HG03045 (cell line): ENCODE results near the gene TBATA.

Source experiments
- ATAC-seq: cut with Tn5 transposase; IDR thresholded peaks from one replicate; pipeline ENCODE4 v1.9.1; 2021; ENCODE audit warnings: mild to moderate bottlenecking, moderate library complexity; ENCODE audit not compliant: unreplicated experiment

Gene TBATA

DNA sequence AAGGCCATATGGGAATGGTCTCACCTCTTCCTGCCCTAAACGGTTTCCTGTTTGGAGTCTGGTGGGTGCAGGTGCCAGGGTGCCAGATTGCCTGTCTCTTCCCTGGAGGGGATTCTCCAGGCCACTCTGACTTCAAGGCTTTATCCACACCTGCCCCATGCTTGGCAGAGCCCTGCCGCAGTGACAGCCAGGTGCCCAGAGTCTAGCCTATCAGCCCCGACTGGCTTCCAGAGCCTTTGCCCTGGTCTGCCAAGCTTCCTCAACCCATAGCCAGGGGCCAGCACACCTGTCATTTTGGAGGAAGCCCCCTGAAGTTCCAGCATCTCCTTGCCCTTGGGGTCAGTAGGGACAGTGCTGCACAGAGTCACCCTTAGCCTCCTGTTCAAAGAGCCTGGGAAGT, 21.6 kb downstream of the TBATA start:
- no peak for ATAC-seq

DNA sequence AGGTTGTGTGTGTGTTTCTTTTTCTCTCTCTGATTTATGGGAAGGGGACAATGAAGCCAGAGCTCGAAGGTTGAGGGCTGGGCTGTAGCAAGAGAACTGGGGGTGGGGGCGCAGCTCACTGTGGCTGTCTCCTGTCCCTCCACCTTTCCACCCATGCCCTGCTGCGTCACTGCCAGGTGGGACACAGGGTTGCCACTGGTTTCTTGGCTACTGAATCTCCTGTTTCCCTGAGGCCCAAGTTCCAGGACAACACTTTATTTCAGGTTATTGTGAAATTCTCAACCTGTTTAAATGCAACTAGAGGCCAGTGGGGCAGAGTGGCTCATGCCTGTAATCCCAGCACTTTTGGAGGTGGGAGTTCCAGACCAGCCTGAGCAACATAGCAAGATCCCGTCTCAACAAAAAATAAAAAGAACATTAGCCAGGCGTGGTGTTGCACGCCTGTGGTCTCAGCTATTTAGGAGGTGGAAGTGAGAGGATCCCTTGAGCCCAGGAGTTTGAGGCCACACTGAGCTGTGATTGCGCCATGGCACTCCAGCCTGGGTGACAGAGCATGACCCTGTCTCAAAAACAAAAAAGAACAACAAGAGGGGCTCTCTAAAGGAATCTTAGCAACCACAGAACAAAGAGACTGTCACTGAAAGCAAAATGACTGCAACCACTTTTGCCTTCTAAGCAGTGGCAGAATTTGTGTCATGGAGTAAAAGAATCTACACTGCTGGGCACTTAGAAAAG, 22.6 kb downstream of the TBATA start:
- no peak for ATAC-seq

DNA sequence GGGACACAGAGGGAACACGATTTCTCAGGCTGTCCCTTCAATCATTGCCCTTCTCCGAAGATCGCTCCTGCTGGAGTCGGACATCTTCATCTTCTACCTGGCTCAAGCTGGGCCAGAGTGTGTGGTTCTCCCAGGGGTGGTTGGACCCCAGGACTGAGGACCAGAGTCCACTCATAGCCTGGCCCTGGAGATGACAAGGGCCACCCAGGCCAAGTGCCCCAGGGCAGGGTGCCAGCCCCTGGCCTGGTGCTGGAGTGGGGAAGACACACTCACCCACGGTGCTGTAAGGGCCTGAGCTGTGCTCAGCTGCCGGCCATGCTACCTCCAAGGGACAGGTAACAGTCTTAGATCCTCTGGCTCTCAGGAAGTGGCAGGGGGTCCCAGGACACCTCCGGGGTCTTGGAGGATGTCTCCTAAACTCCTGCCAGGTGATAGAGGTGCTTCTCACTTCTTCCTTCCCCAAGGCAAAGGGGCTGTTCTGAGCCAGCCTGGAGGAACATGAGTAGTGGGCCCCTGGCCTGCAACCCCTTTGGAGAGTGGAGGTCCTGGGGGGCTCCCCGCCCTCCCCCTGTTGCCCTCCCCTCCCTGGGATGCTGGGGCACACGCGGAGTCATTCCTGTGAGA, 23.3 kb downstream of the TBATA start:
- no peak for ATAC-seq

DNA sequence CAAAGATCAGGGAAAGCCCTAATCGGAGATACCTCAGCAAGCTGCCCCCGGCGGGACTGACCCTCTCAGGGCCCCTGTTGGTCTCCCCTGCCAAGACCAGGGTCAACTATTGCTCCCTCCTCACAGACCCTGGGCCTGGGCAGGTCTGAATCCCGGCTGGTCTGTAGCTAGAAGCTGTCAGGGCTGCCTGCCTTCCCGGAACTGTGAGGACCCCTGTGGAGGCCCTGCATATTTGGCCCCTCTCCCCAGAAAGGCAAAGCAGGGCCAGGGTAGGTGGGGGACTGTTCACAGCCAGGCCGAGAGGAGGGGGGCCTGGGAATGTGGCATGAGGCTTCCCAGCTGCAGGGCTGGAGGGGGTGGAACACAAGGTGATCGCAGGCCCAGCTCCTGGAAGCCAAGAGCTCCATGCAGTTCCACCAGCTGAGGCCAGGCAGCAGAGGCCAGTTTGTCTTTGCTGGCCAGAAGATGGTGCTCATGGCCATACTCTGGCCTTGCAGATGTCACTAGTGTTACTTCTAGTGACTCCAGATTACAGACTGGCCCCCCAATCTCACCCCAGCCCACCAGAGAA, 24.1 kb downstream of the TBATA start:
- ATAC-seq = no peak

DNA sequence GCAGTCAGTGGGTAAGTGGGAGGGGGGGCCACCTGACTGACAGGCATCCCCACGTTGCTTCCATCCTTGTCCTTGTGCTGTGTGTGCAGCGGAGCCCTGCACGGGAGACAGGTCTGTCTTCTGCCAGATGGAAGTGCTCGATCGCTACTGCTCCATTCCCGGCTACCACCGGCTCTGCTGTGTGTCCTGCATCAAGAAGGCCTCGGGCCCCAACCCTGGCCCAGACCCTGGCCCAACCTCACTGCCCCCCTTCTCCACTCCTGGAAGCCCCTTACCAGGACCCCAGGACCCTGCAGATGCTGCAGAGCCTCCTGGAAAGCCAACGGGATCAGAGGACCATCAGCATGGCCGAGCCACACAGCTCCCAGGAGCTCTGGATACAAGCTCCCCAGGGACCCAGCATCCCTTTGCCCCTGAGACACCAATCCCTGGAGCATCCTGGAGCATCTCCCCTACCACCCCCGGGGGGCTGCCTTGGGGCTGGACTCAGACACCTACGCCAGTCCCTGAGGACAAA, 24.8 kb downstream of the TBATA start:
- no peak for ATAC-seq

DNA sequence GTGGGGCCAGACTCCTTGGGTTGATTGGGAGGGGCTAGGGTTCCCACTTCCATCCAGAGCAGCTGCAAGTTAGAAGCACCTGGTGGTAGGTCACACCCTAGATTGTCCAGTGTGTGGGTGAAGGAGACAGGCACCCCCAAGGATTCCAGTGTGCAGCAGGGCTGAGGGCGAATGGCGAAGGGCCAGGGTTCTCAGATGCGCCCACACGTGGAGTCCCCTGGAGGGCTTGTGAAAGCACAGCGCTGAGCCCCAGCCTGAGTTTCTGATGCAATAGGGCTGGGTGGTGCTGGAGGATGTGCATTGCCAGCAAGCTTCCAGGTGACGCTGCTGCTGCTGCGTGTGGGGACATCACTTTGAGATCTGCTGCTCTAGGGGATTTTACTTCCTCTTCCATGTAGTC, 25.4 kb downstream of the TBATA start:
- no peak for ATAC-seq

DNA sequence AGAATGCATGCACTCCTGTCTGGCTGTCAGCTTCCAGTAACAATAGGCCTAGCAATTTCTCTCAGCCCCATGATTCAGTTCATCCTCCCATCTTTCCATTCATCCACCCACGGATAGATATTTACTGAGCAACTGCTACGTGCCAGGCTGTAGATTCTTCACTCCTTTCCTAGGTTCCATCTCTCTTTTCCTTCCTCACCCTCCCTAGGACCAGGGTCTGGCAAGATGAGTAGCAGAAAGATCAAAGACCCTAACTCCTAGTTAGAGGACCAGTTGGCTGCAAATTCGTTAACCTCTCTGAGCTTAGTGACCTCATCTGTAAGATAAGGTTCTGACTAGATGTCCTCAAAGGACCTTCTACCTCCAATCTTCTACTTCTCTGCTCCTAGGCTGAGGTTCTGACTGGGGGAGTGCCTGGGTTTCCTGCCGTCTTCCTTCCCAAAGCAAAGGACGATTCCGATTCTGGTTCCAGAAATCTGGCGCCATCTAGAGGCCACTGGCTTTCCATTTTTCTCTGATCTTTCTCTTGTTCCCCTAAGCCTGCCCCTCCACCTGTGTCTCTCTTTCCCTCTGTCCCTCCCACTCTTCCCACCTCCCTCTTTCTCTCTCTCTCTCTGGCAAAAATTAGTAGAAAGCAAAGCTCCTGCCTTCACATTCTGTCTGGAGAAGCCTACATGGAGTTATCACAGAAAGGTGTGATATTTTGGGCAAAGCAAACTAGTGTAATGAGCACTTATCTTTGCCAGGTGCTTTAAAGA, 26.2 kb downstream of the TBATA start:
- no peak for ATAC-seq

DNA sequence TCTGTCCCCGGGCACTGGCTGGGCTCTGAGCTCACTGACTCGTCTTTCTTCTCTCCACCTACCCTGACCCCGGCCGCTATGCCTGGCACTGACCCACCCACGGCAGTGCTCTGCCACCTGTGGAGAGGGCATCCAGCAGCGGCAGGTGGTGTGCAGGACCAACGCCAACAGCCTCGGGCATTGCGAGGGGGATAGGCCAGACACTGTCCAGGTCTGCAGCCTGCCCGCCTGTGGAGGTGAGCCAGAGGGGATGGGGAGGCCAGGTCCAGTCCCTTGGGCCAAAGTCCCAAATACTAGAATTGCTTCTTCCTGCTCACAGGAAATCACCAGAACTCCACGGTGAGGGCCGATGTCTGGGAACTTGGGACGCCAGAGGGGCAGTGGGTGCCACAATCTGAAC, 27.3 kb downstream of the TBATA start:
- no peak for ATAC-seq

DNA sequence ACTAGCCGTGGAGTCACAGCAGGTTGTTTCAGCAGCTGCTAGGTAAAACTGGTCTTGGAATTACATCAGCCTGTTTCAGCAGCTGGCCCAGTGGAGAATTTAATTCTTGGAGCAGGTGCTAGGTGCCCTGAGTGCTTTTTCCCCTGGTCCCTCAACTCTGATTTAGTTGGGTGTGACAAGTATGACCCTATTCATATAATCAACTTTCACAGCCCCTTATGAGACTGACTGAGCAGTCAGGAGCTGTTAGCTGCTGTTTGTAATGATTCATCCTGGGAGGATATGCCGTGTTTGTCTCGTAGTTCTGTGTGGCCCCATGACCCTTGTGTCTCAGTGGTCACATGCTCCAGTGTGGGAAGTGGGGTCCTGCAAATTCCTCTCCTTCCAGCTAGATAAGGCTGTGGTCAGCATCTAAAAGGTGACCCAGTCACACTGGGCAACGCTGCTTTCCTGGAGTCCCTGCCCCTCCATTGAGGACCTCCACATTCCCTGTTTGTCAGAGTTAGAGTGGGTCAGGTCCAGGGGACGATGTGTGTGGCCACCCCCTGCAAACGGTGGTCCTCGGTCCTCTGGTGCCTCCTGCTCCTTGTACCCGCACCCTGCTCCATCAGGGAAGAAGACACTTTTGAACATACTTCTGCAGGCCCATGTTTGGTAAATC, 28.3 kb downstream of the TBATA start:
- no peak for ATAC-seq

DNA sequence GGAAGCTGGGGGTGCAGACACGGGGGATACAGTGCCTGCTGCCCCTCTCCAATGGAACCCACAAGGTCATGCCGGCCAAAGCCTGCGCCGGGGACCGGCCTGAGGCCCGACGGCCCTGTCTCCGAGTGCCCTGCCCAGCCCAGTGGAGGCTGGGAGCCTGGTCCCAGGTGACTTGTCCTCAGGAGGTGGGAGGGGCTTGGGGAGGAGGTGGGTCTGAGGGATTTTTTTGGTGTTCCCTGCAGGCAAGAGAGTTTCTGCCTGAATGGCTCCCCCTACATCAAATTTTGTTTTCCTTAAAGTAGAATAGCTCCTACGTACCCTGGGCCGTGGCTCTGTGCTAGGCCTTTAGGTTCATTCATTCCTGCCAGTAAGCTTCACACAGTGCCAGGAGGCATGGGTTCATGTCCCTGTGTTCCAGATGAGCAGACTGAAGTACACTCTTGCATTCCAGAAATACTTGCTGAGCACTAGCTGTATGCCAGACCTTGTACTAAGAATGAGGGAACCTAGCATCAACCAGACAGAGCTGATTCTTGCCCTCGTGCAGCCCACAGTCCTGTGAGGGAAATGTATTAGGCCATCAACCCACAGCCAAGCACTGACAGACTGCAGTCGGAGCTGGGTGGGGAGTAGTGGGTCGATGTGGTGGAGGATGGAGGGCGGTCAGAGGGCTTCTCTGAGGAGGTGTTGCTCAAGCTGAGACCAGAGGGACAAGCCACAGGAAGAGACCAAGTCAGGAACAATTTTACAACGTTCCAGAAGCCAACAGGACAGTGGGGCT, 31.1 kb downstream of the TBATA start:
- ATAC-seq = no peak

DNA sequence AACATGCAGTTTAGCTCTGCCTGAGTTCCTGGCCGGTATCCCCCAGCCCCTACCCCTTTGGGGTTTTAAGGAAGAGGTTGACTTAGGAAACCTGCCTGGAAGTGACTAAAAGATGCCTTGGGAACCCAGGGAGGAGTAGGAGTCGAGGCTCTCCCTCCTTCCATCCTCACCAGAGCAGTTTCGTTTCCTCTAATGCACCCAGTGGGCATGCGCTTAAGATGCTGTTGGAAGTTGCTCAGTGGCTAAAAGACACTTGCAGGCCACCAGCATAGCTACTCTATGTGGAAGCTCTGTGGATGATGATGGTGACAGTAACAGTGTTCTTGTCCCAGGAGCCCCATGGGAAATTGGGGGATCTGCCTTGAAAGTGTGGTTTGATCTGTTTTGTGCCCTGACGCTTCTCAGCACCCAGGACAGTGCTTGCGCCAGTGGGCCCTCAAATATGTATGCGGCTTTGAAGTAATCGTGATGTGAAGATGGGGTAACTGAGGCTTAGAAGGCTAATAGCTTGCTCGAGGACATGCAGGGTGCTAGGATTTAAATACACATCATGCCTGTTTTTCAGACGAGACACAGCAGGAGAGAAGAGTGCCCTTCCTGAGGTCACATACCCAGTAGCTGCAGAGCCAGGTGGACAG, 32.0 kb downstream of the TBATA start:
- no peak for ATAC-seq

DNA sequence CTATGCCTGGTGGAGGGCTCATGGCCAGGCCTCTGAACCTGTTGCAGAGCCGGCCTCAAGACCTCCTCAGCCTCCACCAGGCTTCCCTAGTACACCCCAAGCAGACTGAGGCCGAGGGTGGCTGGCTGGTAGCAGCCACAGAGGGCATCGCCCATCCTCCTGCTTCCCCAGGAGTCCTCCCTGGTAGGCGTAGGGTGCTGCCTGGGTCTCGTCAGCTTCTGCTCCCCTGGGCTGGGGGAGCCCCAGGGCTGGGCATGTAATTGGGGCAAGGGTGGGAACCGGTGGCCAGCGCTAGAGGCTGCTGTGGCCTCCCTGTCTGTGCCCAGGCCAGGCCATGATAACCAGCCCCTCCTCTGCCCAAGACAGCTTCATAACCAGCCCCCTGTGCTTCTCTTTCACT, 32.6 kb downstream of the TBATA start:
- no peak for ATAC-seq

DNA sequence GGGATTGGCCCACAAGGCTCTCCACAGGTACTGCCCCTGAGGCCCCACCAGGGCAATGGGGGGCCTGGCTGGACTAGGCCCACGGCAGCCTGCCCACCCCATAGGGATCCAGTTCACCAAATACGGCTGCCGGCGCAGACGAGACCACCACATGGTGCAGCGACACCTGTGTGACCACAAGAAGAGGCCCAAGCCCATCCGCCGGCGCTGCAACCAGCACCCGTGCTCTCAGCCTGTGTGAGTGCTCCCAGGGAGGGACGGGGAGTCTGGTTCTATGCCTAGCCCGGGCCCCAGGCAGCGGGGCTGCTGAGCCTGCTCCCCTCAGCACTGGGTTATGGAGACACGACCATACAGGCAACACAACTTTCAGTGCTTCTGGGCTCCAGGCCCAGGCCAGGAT, 33.2 kb downstream of the TBATA start:
- ATAC-seq = no peak

DNA sequence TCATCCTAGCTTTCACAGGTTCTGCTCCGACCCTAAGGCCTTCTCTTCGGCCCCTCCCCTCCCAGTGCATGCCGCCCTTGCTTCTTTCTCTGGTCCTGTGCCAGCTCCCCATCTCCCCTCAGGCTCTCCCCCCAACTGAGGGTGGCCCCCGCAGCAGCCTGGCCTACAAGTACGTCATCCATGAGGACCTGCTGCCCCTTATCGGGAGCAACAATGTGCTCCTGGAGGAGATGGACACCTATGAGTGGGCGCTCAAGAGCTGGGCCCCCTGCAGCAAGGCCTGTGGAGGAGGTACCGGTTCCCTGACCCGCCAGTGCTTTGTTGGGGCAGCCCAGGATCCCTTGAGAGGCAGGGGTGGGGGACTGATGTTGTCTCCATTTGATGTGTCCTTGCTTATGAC, 33.8 kb downstream of the TBATA start:
- ATAC-seq = no peak

DNA sequence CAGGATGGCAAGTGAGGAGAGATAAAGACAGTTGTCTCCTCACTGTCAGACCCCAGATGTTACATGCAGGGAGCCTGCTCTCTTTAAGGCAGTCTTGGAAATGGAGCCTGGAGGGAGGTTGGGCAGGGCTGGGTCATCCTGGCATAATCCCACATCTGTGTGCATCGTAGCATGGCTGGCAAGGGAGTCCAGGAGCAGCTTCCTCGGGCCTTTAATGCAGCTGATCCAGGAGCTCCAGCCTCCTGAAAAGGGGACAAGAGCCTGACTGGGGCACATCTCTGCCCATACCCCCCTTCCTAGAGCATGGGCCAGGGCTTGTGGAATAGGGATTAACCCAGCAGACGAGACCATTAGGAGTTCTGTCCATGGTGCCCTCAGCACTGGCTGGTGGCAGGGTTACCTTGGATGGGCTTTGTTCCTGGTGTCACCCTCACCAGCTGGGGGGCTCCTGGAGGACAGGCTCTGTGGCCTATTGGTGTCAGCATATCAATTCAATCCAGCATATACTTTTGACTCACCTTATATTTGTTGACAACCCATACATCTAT, 34.9 kb downstream of the TBATA start:
- no peak for ATAC-seq

DNA sequence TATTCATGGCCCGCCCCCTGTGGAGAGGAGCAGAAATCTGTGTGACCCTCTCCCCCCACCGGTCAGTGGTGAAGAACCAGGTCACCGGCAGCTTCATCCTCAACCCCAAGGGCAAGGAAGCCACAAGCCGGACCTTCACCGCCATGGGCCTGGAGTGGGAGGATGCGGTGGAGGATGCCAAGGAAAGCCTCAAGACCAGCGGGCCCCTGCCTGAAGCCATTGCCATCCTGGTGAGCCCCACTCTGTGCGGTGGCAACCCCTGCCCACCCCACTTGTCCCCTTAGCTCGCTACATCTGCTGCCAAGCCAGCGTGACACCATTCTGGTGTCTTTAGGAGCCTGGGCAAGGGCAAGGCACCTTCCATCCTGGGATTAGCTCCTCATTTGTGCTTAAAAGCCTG, 35.4 kb downstream of the TBATA start:
- ATAC-seq = no peak

DNA sequence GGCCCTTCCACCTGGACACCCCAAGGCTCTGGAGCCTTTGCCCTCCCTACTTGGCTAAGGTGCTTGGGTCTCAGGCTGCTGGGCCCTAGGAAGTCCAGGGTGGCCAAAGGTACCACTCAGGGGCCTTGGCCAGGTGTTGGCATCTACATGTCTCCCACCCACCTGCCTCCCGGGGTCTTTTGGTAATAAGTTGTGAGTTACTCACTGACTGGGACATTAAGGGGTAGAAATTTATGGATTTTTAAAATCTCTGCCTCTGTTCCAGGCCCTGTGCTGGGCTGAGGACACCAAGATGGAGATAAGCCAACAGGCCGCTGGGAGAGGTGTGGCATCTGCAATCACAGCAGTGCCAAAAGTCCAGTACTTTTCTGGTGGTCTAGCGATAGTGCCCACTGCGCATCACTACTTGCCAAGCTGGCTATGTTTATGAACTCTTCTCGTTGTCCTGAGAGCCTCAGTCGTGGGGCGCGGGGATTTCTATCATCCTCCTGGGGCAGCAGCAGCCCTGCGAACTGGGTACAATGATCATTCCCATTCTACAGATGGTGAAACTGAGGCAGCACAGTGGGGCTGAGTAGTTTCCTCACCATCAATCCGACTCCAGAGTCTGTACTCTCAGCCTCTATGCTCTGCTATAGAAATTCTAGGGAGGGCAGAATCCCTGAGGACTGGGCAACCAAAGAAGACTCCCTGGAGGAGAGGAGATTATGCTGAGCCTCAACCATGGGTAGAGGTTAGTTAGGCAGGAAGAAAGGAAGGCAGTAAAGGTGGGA, 36.2 kb downstream of the TBATA start:
- no peak for ATAC-seq

DNA sequence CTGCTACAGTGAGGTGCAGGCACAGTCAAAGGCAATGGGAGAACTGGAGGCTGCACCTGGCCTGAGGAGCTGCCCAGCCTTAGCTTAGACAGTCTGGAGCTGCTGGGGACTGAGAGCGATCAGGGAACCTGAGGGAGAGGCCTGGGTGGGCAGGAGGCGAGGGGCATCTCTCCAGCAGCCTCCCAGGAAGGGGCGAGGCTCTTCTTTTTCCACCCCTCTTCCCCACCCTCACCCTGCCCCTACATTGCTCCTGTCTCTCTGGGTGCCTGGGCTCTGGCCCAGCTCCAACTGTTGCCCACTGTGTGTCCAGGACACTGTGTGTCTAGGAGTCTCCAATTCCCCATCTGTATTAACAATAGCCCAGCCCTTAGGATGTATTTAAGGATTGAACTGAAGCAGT, 36.9 kb downstream of the TBATA start:
- ATAC-seq = no peak
